ENCODE measurements around the gene ERCC2. TPM values are rescaled to one million over a fixed set of nuclear protein-coding genes. Genes with fewer than 3 reads are reported as not detected.

Gene ERCC2
- total and polyA plus RNA-seq, 4 donors = 3.3 to 8.7 (median 8.2) TPM

DNA sequence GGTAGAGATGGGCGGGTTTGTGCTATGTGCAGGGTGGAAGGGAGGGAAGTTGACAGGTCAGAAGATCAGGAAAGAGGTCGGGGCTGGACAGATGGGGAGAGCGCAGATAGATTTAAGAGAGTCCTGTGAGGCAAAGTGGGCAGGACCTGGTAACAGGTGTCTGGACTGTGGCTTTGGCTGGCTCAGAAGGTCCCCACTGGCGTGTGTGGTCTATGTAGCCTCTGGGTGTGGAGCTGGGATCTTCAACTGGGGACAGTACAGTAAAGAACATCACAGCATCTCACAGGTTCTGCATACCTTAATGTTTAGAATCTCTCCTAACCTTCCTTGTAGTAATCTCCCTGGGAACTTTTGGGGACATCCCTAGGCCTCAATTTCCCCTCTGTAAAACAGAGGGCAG lies 65.4 kb downstream of the ERCC2 start:
- Histone ChIP-seq H3K9ac (ENCODE audit: low read depth in 1 of 2, low read length in 2 of 2) (no peak overlapping the region), H3K27ac (ENCODE audit: low read depth in 1 of 2, low read length in 2 of 2) (no peak overlapping the region), H3K4me3 (ENCODE audit: low read depth in 1 of 3, low read length in 3 of 3) (no peak overlapping the region), H3K9me3 (ENCODE audit: control insufficient read depth in 4 of 4, low read length in 3 of 4) (no peaks in the 10 kb centered on the region), H3K27me3 (ENCODE audit: control insufficient read depth in 4 of 4, insufficient read depth in 4 of 4, low read length in 3 of 4) (no peaks in the 10 kb centered on the region), H3K4me1 (ENCODE audit: control insufficient read depth in 4 of 4, insufficient read depth in 4 of 4, low read length in 3 of 4) (peaks cover 1 to 11% (median 5%) of the 10 kb centered on the region in 4 donors), H3K36me3 (ENCODE audit: control insufficient read depth in 4 of 4, insufficient read depth in 3 of 4, low read depth in 1 of 4, low read length in 3 of 4) (peaks cover 0 to 9% (median 3%) of the 10 kb centered on the region in 4 donors)
- DNase-seq (ENCODE audit: low spot score) = no peak
- TF ChIP-seq, protein P1, sequence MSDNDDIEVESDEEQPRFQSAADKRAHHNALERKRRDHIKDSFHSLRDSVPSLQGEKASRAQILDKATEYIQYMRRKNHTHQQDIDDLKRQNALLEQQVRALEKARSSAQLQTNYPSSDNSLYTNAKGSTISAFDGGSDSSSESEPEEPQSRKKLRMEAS (IDR thresholded peaks at IDR 0.05) = no peak
- TF ChIP-seq TAF1 (conservative IDR thresholded peaks at IDR 0.05) (no peak), RAD21 (IDR thresholded peaks at IDR 0.05) (no peak), GABPA (IDR thresholded peaks at IDR 0.05 in 1 of 2, conservative IDR thresholded peaks at IDR 0.05 in 1 of 2) (no peak), HNF4A (conservative IDR thresholded peaks at IDR 0.05) (no peak), RXRA (IDR thresholded peaks at IDR 0.05) (no peak), SP1 (IDR thresholded peaks at IDR 0.05) (no peak), JUND (IDR thresholded peaks at IDR 0.05) (no peak), YY1 (IDR thresholded peaks at IDR 0.05) (no peak), NR2F2 (IDR thresholded peaks at IDR 0.05) (no peak), FOXA1 (IDR thresholded peaks at IDR 0.05) (no peak), FOXA2 (IDR thresholded peaks at IDR 0.05) (no peak)
- TF ChIP-seq, protein P2, sequence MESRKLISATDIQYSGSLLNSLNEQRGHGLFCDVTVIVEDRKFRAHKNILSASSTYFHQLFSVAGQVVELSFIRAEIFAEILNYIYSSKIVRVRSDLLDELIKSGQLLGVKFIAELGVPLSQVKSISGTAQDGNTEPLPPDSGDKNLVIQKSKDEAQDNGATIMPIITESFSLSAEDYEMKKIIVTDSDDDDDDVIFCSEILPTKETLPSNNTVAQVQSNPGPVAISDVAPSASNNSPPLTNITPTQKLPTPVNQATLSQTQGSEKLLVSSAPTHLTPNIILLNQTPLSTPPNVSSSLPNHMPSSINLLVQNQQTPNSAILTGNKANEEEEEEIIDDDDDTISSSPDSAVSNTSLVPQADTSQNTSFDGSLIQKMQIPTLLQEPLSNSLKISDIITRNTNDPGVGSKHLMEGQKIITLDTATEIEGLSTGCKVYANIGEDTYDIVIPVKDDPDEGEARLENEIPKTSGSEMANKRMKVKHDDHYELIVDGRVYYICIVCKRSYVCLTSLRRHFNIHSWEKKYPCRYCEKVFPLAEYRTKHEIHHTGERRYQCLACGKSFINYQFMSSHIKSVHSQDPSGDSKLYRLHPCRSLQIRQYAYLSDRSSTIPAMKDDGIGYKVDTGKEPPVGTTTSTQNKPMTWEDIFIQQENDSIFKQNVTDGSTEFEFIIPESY (IDR thresholded peaks at IDR 0.05) = no peak
- TF ChIP-seq, protein P3, sequence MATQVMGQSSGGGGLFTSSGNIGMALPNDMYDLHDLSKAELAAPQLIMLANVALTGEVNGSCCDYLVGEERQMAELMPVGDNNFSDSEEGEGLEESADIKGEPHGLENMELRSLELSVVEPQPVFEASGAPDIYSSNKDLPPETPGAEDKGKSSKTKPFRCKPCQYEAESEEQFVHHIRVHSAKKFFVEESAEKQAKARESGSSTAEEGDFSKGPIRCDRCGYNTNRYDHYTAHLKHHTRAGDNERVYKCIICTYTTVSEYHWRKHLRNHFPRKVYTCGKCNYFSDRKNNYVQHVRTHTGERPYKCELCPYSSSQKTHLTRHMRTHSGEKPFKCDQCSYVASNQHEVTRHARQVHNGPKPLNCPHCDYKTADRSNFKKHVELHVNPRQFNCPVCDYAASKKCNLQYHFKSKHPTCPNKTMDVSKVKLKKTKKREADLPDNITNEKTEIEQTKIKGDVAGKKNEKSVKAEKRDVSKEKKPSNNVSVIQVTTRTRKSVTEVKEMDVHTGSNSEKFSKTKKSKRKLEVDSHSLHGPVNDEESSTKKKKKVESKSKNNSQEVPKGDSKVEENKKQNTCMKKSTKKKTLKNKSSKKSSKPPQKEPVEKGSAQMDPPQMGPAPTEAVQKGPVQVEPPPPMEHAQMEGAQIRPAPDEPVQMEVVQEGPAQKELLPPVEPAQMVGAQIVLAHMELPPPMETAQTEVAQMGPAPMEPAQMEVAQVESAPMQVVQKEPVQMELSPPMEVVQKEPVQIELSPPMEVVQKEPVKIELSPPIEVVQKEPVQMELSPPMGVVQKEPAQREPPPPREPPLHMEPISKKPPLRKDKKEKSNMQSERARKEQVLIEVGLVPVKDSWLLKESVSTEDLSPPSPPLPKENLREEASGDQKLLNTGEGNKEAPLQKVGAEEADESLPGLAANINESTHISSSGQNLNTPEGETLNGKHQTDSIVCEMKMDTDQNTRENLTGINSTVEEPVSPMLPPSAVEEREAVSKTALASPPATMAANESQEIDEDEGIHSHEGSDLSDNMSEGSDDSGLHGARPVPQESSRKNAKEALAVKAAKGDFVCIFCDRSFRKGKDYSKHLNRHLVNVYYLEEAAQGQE (IDR thresholded peaks at IDR 0.05) = no peak
- TF ChIP-seq, protein P4, sequence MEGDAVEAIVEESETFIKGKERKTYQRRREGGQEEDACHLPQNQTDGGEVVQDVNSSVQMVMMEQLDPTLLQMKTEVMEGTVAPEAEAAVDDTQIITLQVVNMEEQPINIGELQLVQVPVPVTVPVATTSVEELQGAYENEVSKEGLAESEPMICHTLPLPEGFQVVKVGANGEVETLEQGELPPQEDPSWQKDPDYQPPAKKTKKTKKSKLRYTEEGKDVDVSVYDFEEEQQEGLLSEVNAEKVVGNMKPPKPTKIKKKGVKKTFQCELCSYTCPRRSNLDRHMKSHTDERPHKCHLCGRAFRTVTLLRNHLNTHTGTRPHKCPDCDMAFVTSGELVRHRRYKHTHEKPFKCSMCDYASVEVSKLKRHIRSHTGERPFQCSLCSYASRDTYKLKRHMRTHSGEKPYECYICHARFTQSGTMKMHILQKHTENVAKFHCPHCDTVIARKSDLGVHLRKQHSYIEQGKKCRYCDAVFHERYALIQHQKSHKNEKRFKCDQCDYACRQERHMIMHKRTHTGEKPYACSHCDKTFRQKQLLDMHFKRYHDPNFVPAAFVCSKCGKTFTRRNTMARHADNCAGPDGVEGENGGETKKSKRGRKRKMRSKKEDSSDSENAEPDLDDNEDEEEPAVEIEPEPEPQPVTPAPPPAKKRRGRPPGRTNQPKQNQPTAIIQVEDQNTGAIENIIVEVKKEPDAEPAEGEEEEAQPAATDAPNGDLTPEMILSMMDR (IDR thresholded peaks at IDR 0.05; ENCODE audit: low read depth, low read length, missing input control) = no peak
- TF ChIP-seq, protein P5, sequence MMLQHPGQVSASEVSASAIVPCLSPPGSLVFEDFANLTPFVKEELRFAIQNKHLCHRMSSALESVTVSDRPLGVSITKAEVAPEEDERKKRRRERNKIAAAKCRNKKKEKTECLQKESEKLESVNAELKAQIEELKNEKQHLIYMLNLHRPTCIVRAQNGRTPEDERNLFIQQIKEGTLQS (IDR thresholded peaks at IDR 0.05) = no peak
- WGBS = 58% methylated on average over 4 of the region's 4 CpGs

Measured in liver (tissue), 9 donors.